HG02798 (cell line): ENCODE results near the gene PGF.
"Not testable (repeated sequence)": the region's sequence is repeated elsewhere in the genome, so short reads cannot be mapped to it uniquely, and the experiment has no call there.

ENCODE experiments used
- ATAC-seq: cut with Tn5 transposase; IDR thresholded peaks from one replicate; pipeline ENCODE4 v1.9.1; 2021; ENCODE audit warnings: mild to moderate bottlenecking; ENCODE audit not compliant: unreplicated experiment, poor library complexity

The PGF gene

GRCh38 chr14:74946659-74947281, 8.6 kb downstream of the PGF start:
- no peak for ATAC-seq

GRCh38 chr14:74945852-74946658, 9.3 kb downstream of the PGF start:
- ATAC-seq: peak; percentile 60

GRCh38 chr14:74945261-74945851, 10.0 kb downstream of the PGF start:
- no peak for ATAC-seq

- ATAC-seq: no peak
Measured at GRCh38 chr14:74942608-74943007, 12.8 kb downstream of the PGF start.

GRCh38 chr14:74942181-74942580, 13.2 kb downstream of the PGF start:
- no peak for ATAC-seq

- ATAC-seq: peak; percentile 56
Measured at GRCh38 chr14:74941676-74942097, 13.7 kb downstream of the PGF start.

- ATAC-seq: no peak
Measured at GRCh38 chr14:74940956-74941565, 14.3 kb downstream of the PGF start.

GRCh38 chr14:74938531-74939495, 16.6 kb downstream of the PGF start:
- no peak for ATAC-seq

GRCh38 chr14:74937171-74937570, 18.2 kb downstream of the PGF start:
- no peak for ATAC-seq

GRCh38 chr14:74936731-74937130, 18.7 kb downstream of the PGF start:
- no peak for ATAC-seq

- ATAC-seq: no peak
Measured at GRCh38 chr14:74936151-74936550, 19.2 kb downstream of the PGF start.

- no peak for ATAC-seq
Measured at GRCh38 chr14:74935360-74935680, 20.1 kb downstream of the PGF start.

- no peak for ATAC-seq
Measured at GRCh38 chr14:74934476-74935359, 20.7 kb downstream of the PGF start.

GRCh38 chr14:74934041-74934440, 21.4 kb downstream of the PGF start:
- no peak for ATAC-seq

- ATAC-seq: not testable (repeated sequence)
Measured at GRCh38 chr14:74932936-74933335, 22.5 kb downstream of the PGF start.

GRCh38 chr14:74932401-74932901, 22.9 kb downstream of the PGF start:
- ATAC-seq: no peak

- not testable (repeated sequence) for ATAC-seq
Measured at GRCh38 chr14:74931744-74932143, 23.7 kb downstream of the PGF start.

GRCh38 chr14:74929242-74929641, 26.2 kb downstream of the PGF start:
- no peak for ATAC-seq

GRCh38 chr14:74927225-74927624, 28.2 kb downstream of the PGF start:
- no peak for ATAC-seq
